ENCODE measurements around the gene FSCN2.

Gene FSCN2

GRCh38 chr17:81491181-81491581, 37.0 kb upstream of the FSCN2 start:
- no peak for DNase-seq (ENCODE audit: low read depth in 2 of 2)

GRCh38 chr17:81491761-81492160, 36.4 kb upstream of the FSCN2 start:
- DNase-seq (ENCODE audit: low read depth in 2 of 2) = no peak

- no peak for DNase-seq (ENCODE audit: low read depth in 2 of 2)
These were observed 36.0 kb upstream of the FSCN2 start for GRCh38 chr17:81492202-81492601.

GRCh38 chr17:81492706-81493105, 35.5 kb upstream of the FSCN2 start:
- DNase-seq (ENCODE audit: low read depth in 2 of 2) = no peak

- no peak for DNase-seq (ENCODE audit: low read depth in 2 of 2)
These were observed 34.8 kb upstream of the FSCN2 start for GRCh38 chr17:81493198-81494038.

- DNase-seq (ENCODE audit: low read depth in 2 of 2) = no peak
These were observed 33.4 kb upstream of the FSCN2 start for GRCh38 chr17:81494626-81495377.

GRCh38 chr17:81498953-81499600, 29.1 kb upstream of the FSCN2 start:
- no peak for DNase-seq (ENCODE audit: low read depth in 2 of 2)

- DNase-seq (ENCODE audit: low read depth in 2 of 2) = no peak
These were observed 28.6 kb upstream of the FSCN2 start for GRCh38 chr17:81499601-81499970.

- no peak for DNase-seq (ENCODE audit: low read depth in 2 of 2)
These were observed 28.1 kb upstream of the FSCN2 start for GRCh38 chr17:81500047-81500446.

- DNase-seq (ENCODE audit: low read depth in 2 of 2) = no peak
These were observed 25.6 kb upstream of the FSCN2 start for GRCh38 chr17:81502471-81503017.

- no peak for DNase-seq (ENCODE audit: low read depth in 2 of 2)
These were observed 24.6 kb upstream of the FSCN2 start for GRCh38 chr17:81503619-81504018.

GRCh38 chr17:81508639-81509206, 19.5 kb upstream of the FSCN2 start:
- no peak for DNase-seq (ENCODE audit: low read depth in 2 of 2)

- DNase-seq (ENCODE audit: low read depth in 2 of 2) = no peak
These were observed 18.8 kb upstream of the FSCN2 start for GRCh38 chr17:81509207-81509971.

- DNase-seq (ENCODE audit: low read depth in 2 of 2) = no peak
These were observed 18.0 kb upstream of the FSCN2 start for GRCh38 chr17:81509972-81510784.

- DNase-seq (ENCODE audit: low read depth in 2 of 2) = no peak
These were observed 17.2 kb upstream of the FSCN2 start for GRCh38 chr17:81510785-81511553.

- DNase-seq (ENCODE audit: low read depth in 2 of 2) = no peak
These were observed 16.7 kb upstream of the FSCN2 start for GRCh38 chr17:81511554-81511803.

- no peak for DNase-seq (ENCODE audit: low read depth in 2 of 2)
These were observed 16.2 kb upstream of the FSCN2 start for GRCh38 chr17:81511804-81512561.

- peak; percentile 86 to 89 for DNase-seq (ENCODE audit: low read depth in 2 of 2)
These were observed 15.4 kb upstream of the FSCN2 start, which contains the start of gene ACTG1 for GRCh38 chr17:81512562-81513371. ACTG1 (minus strand) TSS chr17:81512799; CDS start chr17:81512354, 445 bp downstream.

All from stimulated activated CD8-positive, alpha-beta memory T cell treated with anti-CD3 and anti-CD28 coated beads, Interleukin-15, amount 100 ng/mL, for 48 hours (primary cell).